SJSA1 (cell line): ENCODE measurements around the gene SLC22A31. TPM values are rescaled to one million over a fixed set of nuclear protein-coding genes. Genes with fewer than 3 reads are reported as not detected.

Experiments
- DNase-seq, 2 experiments: peaks; one replicate each; pipeline ENCODE4 v3.0.0-alpha.2; 2015 to 2020; ENCODE audit warnings: low spot score in 2 of 2, low read depth in 1 of 2
- H3K27ac ChIP-seq: fragments of 250-450 bp; sonication (Bioruptor Pico); 2 replicates; pipeline ENCODE4 v1.5.1; 2020; ENCODE audit warnings: mild to moderate bottlenecking, moderate library complexity
- H3K27me3 ChIP-seq: fragments of 250-450 bp; sonication (Bioruptor Pico); replicated peaks from 2 replicates; pipeline ENCODE4 v1.5.1; 2020; ENCODE audit warnings: mild to moderate bottlenecking, moderate library complexity
- H3K36me3 ChIP-seq: fragments of 250-450 bp; sonication (Bioruptor Pico); 2 replicates; pipeline ENCODE4 v1.5.1; 2020; ENCODE audit warnings: mild to moderate bottlenecking
- H3K4me1 ChIP-seq: fragments of 250-450 bp; sonication (Bioruptor Pico); replicated peaks from 2 replicates; pipeline ENCODE4 v1.6.1; 2021; ENCODE audit warnings: mild to moderate bottlenecking
- H3K4me3 ChIP-seq: fragments of 250-450 bp; sonication (Bioruptor Pico); 2 replicates; pipeline ENCODE4 v1.5.1; 2020; ENCODE audit warnings: mild to moderate bottlenecking
- H3K9me3 ChIP-seq: fragments of 250-450 bp; sonication (Bioruptor Pico); replicated peaks from 2 replicates; pipeline ENCODE4 v1.5.1; 2020; ENCODE audit warnings: mild to moderate bottlenecking
- total RNA-seq: library from RNA; depleted of rRNA; stranded (reverse); fragments of >200 nt; shearing (Covaris generic); gene quantifications from 2 replicates; pipeline ENCODE4 v1.2.3, GENCODE V29; 2014

SLC22A31 gene
- total RNA-seq, 1 experiment from 2014 or later: not detected

DNA sequence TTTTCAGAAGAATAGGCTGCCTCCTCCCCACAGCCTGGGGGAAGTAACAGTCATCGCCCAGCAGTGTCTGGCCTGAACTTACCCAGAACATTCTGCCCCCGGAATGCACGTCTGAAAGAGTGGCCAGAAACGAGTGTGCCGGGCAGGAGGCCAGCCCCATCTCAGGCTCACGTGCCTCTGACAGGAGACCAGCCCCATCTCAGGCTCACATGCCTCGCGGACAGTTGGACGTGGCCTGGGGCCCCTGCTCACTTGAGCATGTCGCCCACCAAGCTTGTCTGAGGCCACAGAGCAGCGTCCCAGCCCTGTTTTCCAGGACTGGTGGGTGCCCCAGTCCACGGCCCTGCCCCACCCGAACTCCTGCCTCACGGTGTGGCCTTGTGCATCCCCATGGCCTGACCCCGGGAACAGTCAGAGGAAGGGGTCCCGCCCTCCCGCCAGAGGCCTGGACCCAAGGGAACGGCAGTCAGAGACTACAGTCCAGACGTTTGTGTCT, 45.1 kb downstream of the SLC22A31 start:
- DNase-seq: no peak
- Histone ChIP-seq H3K27me3 (peaks cover 11% of the 10 kb centered on the region), H3K36me3 (peaks cover 4% of the 10 kb centered on the region; the same call in 1 of the 2 replicates), H3K27ac (no peak overlapping the region), H3K9me3 (no peaks in the 10 kb centered on the region; the same call in 1 of the 2 replicates), H3K4me1 (0 out of 2 replicates have a peak, but pooled peaks cover 4% of the 10 kb centered on the region), H3K4me3 (no peak overlapping the region)

DNA sequence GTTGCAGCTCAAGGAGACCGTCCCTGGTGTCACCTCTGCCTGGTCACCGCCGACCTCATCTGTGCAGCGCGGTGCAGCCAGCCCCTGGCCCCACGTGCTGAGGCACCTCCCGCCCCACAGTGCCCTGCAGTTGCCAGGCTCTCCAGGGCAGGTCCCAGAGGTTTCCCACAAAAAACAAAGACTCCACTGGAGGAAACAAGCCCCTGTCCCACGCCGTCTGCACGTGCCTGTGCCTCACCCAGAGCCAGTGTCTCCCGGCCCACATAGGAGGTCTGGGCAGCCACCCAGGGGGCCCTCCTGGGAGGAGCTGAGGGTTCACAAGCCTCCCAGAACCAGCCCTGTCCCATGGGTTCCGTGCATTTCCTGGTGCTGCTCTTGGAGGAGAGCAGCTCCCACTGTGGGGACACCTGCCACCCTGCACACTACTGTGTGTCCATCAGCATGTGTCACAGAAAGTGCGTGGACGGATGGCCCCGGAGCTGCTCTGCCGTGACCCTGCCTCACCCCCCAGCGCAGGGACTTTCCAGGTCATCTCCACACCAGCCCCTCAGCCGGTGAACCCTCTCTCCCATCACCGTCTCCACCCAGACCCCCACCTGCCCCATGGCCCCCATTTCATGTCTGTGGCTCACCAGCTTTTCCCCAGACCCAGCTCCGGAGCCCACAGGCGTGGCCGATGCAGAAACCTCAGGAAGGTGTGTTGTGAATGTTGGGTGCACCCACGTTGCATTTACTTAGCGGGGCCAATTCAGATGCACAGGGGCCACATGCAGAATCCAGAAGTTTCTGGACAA, 45.8 kb downstream of the SLC22A31 start:
- DNase-seq: no peak
- H3K36me3 ChIP-seq: peaks cover 4% of the 10 kb centered on the region; the same call in 1 of the 2 replicates
- no peak overlapping the region for H3K27ac ChIP-seq
- peaks cover 11% of the 10 kb centered on the region for H3K27me3 ChIP-seq
- H3K9me3 ChIP-seq: no peaks in the 10 kb centered on the region; the same call in 1 of the 2 replicates
- H3K4me1 ChIP-seq: 0 out of 2 replicates have a peak, but pooled peaks cover 4% of the 10 kb centered on the region
- H3K4me3 ChIP-seq: no peak overlapping the region

DNA sequence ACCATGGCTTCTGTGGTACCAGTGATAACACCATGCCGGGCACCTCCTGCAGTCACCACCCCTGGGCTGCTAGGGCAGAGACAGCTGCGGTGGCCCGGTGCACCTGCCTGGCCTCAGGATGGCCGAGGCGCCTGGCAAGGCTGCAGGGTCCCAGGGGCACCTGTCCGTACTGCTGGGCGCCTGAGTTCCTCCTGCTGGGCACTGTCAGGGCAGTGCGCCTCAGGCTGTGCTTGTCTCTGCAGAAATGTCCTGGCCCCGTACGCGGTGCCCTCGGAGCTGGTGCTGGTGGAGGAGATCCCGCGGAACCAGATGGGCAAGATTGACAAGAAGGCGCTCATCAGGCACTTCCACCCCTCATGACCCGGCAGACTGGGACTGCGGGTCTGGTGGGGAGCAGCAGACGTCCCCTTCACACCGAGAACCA, 46.5 kb downstream of the SLC22A31 start:
- H3K27ac ChIP-seq: no peak overlapping the region
- peaks cover 11% of the 10 kb centered on the region for H3K27me3 ChIP-seq
- no peak overlapping the region for H3K4me3 ChIP-seq
- peaks cover 7% of the 10 kb centered on the region; the same call in 1 of the 2 replicates for H3K36me3 ChIP-seq
- H3K4me1 ChIP-seq: 0 out of 2 replicates have a peak, but pooled peaks cover 4% of the 10 kb centered on the region
- DNase-seq: no peak
- no peaks in the 10 kb centered on the region; the same call in 1 of the 2 replicates for H3K9me3 ChIP-seq

DNA sequence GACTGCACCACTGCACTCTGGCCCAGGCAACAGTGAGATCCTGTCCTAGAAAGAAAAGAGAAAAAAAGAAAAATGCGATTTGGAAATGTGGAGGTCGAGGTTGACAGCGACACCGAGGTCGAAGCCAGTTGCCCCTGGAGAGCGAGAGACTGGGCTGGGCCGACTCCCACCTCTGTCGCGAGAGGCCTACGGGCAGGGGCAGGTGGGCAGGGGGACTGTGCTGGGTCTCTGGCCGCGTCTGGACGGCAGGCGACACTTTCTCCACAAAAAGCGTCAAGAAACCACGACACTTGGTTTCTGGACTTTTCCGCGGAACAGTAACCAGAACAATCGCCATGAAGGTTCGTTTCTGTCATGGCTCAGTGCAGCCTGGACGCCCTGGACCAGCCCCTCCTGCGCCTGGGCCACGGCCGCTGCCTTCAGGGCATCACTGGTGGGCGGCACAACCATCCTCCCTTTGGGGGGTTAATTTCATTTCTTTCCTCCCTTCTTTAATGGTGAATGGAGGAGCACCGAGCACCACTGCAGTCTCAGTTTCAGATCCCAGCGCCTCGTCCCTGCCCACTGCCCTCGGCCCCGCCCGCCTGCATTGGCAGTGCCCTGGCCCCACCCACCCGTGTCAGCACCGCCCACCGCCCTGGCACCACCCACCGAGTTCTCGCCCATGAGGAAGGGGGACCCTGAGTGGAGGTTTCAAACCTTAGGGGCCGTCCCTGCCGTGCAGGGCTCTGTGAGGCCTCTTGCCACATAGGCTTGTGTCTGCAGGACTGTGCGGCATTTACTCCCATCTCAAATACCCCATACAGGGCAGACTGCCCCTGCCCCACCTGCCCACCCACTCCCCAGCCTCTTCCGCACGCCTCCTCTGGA, 47.3 kb downstream of the SLC22A31 start:
- 0 out of 2 replicates have a peak, but pooled peaks cover 4% of the 10 kb centered on the region for H3K4me1 ChIP-seq
- H3K9me3 ChIP-seq: no peaks in the 10 kb centered on the region
- H3K36me3 ChIP-seq: peaks cover 7% of the 10 kb centered on the region; the same call in 1 of the 2 replicates
- H3K4me3 ChIP-seq: no peak overlapping the region
- H3K27me3 ChIP-seq: peaks cover 11% of the 10 kb centered on the region
- no peak for DNase-seq
- H3K27ac ChIP-seq: no peak overlapping the region

DNA sequence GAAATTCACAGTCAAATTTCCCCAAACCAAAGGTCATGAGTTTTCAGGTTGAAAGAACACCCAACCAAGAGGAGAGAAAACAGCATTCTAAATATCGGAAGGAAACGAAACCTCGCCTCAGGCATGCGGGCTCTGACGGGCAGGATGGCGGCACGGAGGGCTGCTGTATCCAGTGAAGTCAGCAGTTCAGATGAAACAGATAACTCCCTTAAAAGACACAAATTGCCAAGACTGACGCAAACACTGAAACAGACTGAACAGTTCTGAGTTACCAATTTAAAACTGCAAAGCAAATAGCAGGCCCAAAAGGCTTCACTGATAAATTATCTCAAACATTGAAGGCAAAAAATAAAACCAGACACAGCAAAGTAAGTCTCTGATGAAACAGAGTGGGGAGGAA, 49.4 kb downstream of the SLC22A31 start:
- Histone ChIP-seq H3K27me3 (peaks cover 11% of the 10 kb centered on the region), H3K9me3 (no peaks in the 10 kb centered on the region), H3K4me3 (no peak overlapping the region), H3K36me3 (peaks cover 13% of the 10 kb centered on the region; the same call in 1 of the 2 replicates), H3K27ac (no peak overlapping the region), H3K4me1 (0 out of 2 replicates have a peak, but pooled peaks cover 4% of the 10 kb centered on the region)
- DNase-seq: no peak

DNA sequence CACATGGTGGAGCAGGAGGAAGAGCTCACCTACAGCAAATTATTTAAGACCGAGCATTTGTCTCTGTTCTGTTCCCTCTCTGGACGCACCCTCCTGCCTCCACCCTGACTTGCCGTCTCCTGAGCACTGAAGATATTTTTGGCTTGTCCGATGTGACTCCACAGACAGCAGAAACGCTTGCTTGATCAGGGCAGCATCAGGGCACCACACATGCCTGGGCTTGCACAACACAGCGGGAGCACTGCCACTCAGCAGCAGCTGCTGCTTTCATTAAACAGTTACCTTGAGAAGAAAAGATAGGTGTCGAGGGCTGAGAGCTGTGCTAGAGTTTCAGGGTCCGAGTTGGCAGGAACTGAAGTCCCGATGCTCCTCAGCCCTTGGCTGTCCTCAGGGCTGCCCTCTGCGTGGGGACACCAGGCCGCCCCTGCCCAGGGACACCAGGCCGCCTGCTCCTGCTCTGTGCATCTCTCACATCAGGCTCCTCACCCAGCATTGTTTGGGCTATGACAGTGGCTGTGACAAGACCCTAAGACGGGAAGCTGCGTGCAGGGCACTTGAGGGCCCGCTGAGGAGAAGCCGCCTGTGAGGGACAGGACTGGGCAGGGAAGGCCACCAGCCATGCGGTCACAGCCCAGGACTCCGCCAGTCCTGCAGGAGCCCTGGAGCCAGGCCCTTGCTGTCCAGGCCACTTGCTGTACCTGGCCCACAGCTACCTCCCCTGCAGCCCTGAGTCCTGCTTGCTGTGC, 50.1 kb downstream of the SLC22A31 start:
- H3K4me1 ChIP-seq: 0 out of 2 replicates have a peak, but pooled peaks cover 3% of the 10 kb centered on the region
- DNase-seq: no peak
- peaks cover 5% of the 10 kb centered on the region; the same call in 1 of the 2 replicates for H3K27me3 ChIP-seq
- H3K4me3 ChIP-seq: no peak overlapping the region
- no peaks in the 10 kb centered on the region for H3K9me3 ChIP-seq
- peaks cover 18% of the 10 kb centered on the region for H3K36me3 ChIP-seq
- H3K27ac ChIP-seq: no peak overlapping the region

DNA sequence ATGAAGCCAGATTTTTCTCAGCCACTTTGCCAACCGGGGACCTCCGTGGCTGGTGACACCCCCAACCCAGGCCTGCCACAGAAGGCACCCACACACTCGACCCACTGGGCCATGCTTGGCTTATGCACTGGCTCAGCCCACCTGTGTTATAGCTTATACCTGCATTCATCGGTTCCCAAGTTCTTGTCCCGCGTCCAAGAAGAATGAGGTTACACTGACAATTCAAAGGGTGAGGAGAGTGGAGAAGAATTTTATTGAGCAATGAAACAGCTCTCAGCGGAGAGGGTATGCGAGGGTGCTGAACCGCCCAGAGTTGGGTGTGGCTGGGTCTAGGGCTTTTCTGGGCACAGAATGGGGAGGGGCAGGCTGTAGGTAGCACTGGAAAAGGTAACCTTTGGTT, 51.0 kb downstream of the SLC22A31 start:
- no peaks in the 10 kb centered on the region for H3K9me3 ChIP-seq
- peaks cover 20% of the 10 kb centered on the region for H3K36me3 ChIP-seq
- DNase-seq: no peak
- H3K4me3 ChIP-seq: no peak overlapping the region
- no peak overlapping the region for H3K27ac ChIP-seq
- no peaks in the 10 kb centered on the region for H3K27me3 ChIP-seq
- no peaks in the 10 kb centered on the region for H3K4me1 ChIP-seq

DNA sequence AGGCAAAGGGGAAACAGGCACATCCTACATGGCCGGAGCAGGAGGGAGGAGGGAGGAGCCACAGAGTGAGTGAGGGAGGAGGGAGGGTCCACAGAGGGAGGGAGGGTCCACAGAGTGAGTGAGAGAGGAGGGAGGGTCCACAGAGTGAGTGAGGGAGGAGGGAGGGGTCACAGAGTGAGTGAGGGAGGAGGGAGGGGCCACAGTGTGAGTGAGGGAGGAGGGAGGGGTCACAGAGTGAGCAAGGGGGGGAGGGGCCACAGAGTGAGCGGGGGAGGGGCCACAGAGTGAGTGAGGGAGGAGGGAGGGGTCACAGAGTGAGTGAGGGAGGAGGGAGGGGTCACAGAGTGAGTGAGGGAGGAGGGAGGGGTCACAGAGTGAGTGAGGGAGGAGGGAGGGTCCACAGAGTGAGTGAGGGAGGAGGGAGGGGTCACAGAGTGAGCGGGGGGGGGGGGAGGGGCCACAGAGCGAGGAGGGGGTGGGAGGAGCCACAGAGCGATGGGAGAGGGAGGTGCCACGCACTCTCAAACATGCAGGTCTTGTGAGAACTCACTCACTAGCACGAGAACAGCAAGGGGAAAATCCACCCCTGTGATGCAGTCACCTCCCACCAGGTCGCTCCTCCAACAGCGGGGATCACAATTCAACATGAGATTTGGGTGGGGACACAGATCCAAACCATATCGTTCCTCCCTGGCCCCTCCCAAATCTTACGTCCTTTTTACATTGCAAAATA, 53.1 kb downstream of the SLC22A31 start:
- H3K4me1 ChIP-seq: no peaks in the 10 kb centered on the region
- no peak overlapping the region for H3K4me3 ChIP-seq
- no peaks in the 10 kb centered on the region for H3K9me3 ChIP-seq
- H3K27ac ChIP-seq: no peak overlapping the region
- no peaks in the 10 kb centered on the region for H3K27me3 ChIP-seq
- no peak for DNase-seq
- peaks cover 21% of the 10 kb centered on the region for H3K36me3 ChIP-seq

DNA sequence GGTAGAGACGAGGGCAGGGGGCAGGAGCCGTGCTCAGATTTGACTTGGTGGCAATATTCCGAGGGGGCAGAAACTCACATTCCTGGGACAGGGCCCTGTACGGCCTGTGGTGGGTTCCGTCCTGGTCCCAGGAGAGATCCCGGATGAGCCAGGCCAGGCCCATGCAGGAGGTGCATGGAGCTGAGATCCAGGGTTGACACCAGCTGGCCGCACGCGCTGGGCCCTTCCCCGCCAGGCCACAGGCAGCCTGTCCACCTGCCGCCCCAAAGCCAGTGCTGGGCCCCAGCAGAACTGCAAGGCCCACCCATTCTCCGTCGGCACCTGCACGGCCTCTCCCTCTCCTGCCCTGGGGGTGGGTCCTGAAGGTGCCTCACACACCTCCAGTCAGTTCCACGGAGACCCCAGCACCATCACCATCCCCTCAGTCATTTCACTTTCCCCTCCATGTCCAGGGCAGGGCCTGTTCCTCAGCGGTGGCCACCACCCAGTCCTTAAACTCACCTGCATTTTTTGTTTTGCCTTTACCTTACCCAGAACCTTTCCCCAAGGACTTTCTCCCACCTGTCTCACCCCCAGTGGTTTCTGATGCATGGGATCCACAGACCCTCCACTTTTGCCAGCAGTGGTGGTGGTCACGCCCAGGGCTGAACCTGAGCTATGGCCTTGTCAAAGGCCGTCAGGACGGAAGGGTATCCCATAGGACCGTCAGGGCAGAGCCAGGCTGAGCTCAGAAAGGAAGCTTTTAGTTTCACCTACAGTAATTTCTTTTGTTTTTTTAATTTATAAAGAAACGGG, 53.9 kb downstream of the SLC22A31 start:
- DNase-seq: no peak
- H3K4me1 ChIP-seq: no peaks in the 10 kb centered on the region
- H3K27me3 ChIP-seq: no peaks in the 10 kb centered on the region
- H3K9me3 ChIP-seq: no peaks in the 10 kb centered on the region
- no peak overlapping the region for H3K27ac ChIP-seq
- no peak overlapping the region for H3K4me3 ChIP-seq
- H3K36me3 ChIP-seq: peaks cover 22% of the 10 kb centered on the region
